ENCODE data around the gene CORO1A.
"Not testable (repeated sequence)": the region's sequence is repeated elsewhere in the genome, so short reads cannot be mapped to it uniquely, and the experiment has no call there.

CORO1A gene

GRCh38 chr16:30184096-30184890, 891 bp downstream of the CORO1A start:
- Mint-ChIP-seq H3K4me1 (ENCODE audit: low read depth) (peaks cover 44% of the 10 kb centered on the region), H3K27me3 (peaks cover 3% of the 10 kb centered on the region), H3K36me3 (ENCODE audit: low read depth) (peaks cover 48% of the 10 kb centered on the region), H3K9me3 (no peaks in the 10 kb centered on the region), H3K27ac (peak overlapping the region; percentile 97), H3K4me3 (peak overlapping the region; percentile 93)
- intact Hi-C loops (cut with micrococcal nuclease), result no loop called here

GRCh38 chr16:30184891-30185682, 1.7 kb downstream of the CORO1A start:
- Mint-ChIP-seq H3K36me3 (ENCODE audit: low read depth) (peaks cover 48% of the 10 kb centered on the region), H3K9me3 (no peaks in the 10 kb centered on the region), H3K4me1 (ENCODE audit: low read depth) (peaks cover 44% of the 10 kb centered on the region), H3K4me3 (peak overlapping the region; percentile 93), H3K27me3 (peaks cover 3% of the 10 kb centered on the region), H3K27ac (peak overlapping the region; percentile 97)
- intact Hi-C loops (cut with micrococcal nuclease), result no loop called here

GRCh38 chr16:30185683-30186421, 2.5 kb downstream of the CORO1A start:
- Mint-ChIP-seq H3K9me3 (no peaks in the 10 kb centered on the region), H3K27me3 (peaks cover 3% of the 10 kb centered on the region), H3K4me1 (ENCODE audit: low read depth) (peaks cover 44% of the 10 kb centered on the region), H3K27ac (peak overlapping the region; percentile 97), H3K36me3 (ENCODE audit: low read depth) (peaks cover 48% of the 10 kb centered on the region), H3K4me3 (peak overlapping the region; percentile 93)
- intact Hi-C loops (cut with micrococcal nuclease), result no loop called here

GRCh38 chr16:30186444-30186781, 3.0 kb downstream of the CORO1A start:
- intact Hi-C loops (cut with micrococcal nuclease), result no loop called here
- Mint-ChIP-seq H3K36me3 (ENCODE audit: low read depth) (peaks cover 48% of the 10 kb centered on the region), H3K27me3 (peaks cover 3% of the 10 kb centered on the region), H3K4me1 (ENCODE audit: low read depth) (peaks cover 44% of the 10 kb centered on the region), H3K27ac (peak overlapping the region; percentile 97), H3K4me3 (peak overlapping the region; percentile 93), H3K9me3 (no peaks in the 10 kb centered on the region)

- Mint-ChIP-seq H3K36me3 (ENCODE audit: low read depth) (peaks cover 48% of the 10 kb centered on the region), H3K27me3 (peaks cover 2% of the 10 kb centered on the region), H3K27ac (peak overlapping the region; percentile 97), H3K9me3 (no peaks in the 10 kb centered on the region), H3K4me1 (ENCODE audit: low read depth) (peaks cover 44% of the 10 kb centered on the region), H3K4me3 (peak overlapping the region; percentile 61)
- intact Hi-C loops (cut with micrococcal nuclease), result no loop called here
These were observed 3.6 kb downstream of the CORO1A start for GRCh38 chr16:30186782-30187555.

GRCh38 chr16:30187556-30187865, 4.1 kb downstream of the CORO1A start:
- Mint-ChIP-seq H3K27ac (peak overlapping the region; percentile 97), H3K4me3 (no peak overlapping the region), H3K9me3 (no peaks in the 10 kb centered on the region), H3K4me1 (ENCODE audit: low read depth) (peaks cover 42% of the 10 kb centered on the region), H3K36me3 (ENCODE audit: low read depth) (peaks cover 48% of the 10 kb centered on the region), H3K27me3 (no peaks in the 10 kb centered on the region)
- intact Hi-C loops (cut with micrococcal nuclease), result no loop called here

GRCh38 chr16:30187971-30188561, 4.7 kb downstream of the CORO1A start:
- Mint-ChIP-seq H3K27ac (no peak overlapping the region), H3K27me3 (no peaks in the 10 kb centered on the region), H3K4me3 (no peak overlapping the region), H3K36me3 (ENCODE audit: low read depth) (peaks cover 48% of the 10 kb centered on the region), H3K4me1 (ENCODE audit: low read depth) (peaks cover 37% of the 10 kb centered on the region), H3K9me3 (no peaks in the 10 kb centered on the region)
- intact Hi-C loops (cut with micrococcal nuclease), result no loop called here

GRCh38 chr16:30191158-30191557, 7.8 kb downstream of the CORO1A start:
- H3K4me3 Mint-ChIP-seq; intact Hi-C loops (cut with micrococcal nuclease); H3K9me3 Mint-ChIP-seq; H3K27ac Mint-ChIP-seq; H3K27me3 Mint-ChIP-seq: not testable (repeated sequence)
- peaks cover 24% of the 10 kb centered on the region for H3K36me3 Mint-ChIP-seq (ENCODE audit: low read depth)
- peaks cover 15% of the 10 kb centered on the region for H3K4me1 Mint-ChIP-seq (ENCODE audit: low read depth)

GRCh38 chr16:30193098-30193497, 9.7 kb downstream of the CORO1A start:
- H3K4me3 Mint-ChIP-seq; H3K36me3 Mint-ChIP-seq (ENCODE audit: low read depth); intact Hi-C loops (cut with micrococcal nuclease); H3K27ac Mint-ChIP-seq; H3K4me1 Mint-ChIP-seq (ENCODE audit: low read depth); H3K9me3 Mint-ChIP-seq; H3K27me3 Mint-ChIP-seq: not testable (repeated sequence)

- H3K27ac Mint-ChIP-seq; H3K4me1 Mint-ChIP-seq (ENCODE audit: low read depth); H3K36me3 Mint-ChIP-seq (ENCODE audit: low read depth); H3K9me3 Mint-ChIP-seq; intact Hi-C loops (cut with micrococcal nuclease); H3K27me3 Mint-ChIP-seq; H3K4me3 Mint-ChIP-seq: not testable (repeated sequence)
These were observed 10.2 kb downstream of the CORO1A start, which contains the start of the genes BOLA2B and SLX1A for GRCh38 chr16:30193615-30194014. Gene BOLA2B (minus strand): TSS chr16:30193666. CDS start chr16:30193595, 71 bp downstream. Gene SLX1A (plus strand): TSS chr16:30193875. CDS start chr16:30194085, 210 bp downstream.

GRCh38 chr16:30194172-30194925, 10.9 kb downstream of the CORO1A start:
- H3K4me1 Mint-ChIP-seq (ENCODE audit: low read depth); H3K27me3 Mint-ChIP-seq; H3K36me3 Mint-ChIP-seq (ENCODE audit: low read depth); H3K27ac Mint-ChIP-seq; H3K9me3 Mint-ChIP-seq; H3K4me3 Mint-ChIP-seq; intact Hi-C loops (cut with micrococcal nuclease): not testable (repeated sequence)

GRCh38 chr16:30197001-30197400, 13.6 kb downstream of the CORO1A start:
- H3K4me1 Mint-ChIP-seq (ENCODE audit: low read depth); intact Hi-C loops (cut with micrococcal nuclease); H3K4me3 Mint-ChIP-seq; H3K27me3 Mint-ChIP-seq; H3K9me3 Mint-ChIP-seq; H3K27ac Mint-ChIP-seq; H3K36me3 Mint-ChIP-seq (ENCODE audit: low read depth): not testable (repeated sequence)

- H3K36me3 Mint-ChIP-seq (ENCODE audit: low read depth); intact Hi-C loops (cut with micrococcal nuclease); H3K27me3 Mint-ChIP-seq; H3K4me1 Mint-ChIP-seq (ENCODE audit: low read depth); H3K27ac Mint-ChIP-seq; H3K9me3 Mint-ChIP-seq; H3K4me3 Mint-ChIP-seq: not testable (repeated sequence)
These were observed 15.6 kb downstream of the CORO1A start, which contains the start of gene SULT1A3 for GRCh38 chr16:30199049-30199448. Gene SULT1A3 (plus strand): TSS chr16:30199255. CDS start chr16:30200729, 1,474 bp downstream.

Data from dendritic cell treated with granulocyte-macrophage colony-stimulating factor and Interleukin-4, amounts not matched to agents 40 ng/mL and 50 ng/mL, for 4 days (primary cell).